ENCODE data around the gene SEPTIN7. TPM values are rescaled to one million over a fixed set of nuclear protein-coding genes. Genes with fewer than 3 reads are reported as not detected.

SEPTIN7 gene
- total RNA-seq, 1 experiment from 2014 or later: 187 TPM

DNA sequence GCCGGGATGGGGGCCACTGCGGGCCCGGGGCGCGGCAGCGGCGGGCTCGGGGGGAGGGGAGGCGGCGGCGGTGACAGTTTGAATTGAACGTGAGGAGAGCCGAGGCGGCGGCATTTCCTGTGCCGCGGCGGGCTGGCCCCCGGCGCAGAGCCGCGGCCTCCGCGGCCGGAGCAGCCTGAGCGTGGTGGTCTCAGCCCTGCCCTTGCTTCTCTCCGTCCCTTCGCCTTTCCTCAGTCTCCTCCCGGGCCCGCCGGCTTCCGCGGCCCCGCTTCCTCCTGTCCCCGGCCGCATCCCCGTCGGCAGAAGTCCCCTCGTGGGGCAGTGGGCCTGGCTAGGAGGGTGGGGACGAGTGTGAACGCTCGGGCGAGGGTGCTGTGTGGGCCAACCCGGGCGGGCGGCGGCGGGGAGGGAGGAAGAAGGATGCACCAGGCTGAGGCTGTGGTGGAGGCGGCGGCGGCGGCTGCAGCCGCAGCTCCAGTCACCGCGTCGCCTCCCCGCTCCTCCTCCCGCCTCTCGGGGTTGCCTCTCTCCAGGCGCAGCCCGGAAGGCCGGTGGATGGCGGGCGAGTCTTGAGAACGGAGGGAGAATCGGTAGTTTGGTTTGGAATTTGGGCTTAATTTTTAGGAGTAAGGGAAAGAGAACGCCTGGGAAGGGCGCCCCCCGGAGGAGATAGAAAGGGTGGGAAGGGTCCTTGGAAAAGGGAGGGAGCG lies 690 bp downstream of the SEPTIN7 start:
- no TSS peak for BruUV-seq (replicated peaks)
- Mint-ChIP-seq H3K36me3 (ENCODE audit: insufficient read depth, unreplicated experiment) (no peaks in the 10 kb centered on the region), H3K27me3 (ENCODE audit: insufficient read depth, unreplicated experiment) (no peaks in the 10 kb centered on the region), H3K4me1 (ENCODE audit: insufficient read depth, unreplicated experiment) (peaks cover 10% of the 10 kb centered on the region), H3K27ac (ENCODE audit: low read depth, unreplicated experiment) (peak overlapping the region; percentile 97), H3K4me3 (ENCODE audit: unreplicated experiment) (peak overlapping the region; percentile 97), H3K9me3 (ENCODE audit: unreplicated experiment) (no peaks in the 10 kb centered on the region)
- POLR2A ChIA-PET: interaction anchor here (0.6 to 5.9 kb wide), 32 partner anchors 10 to 591 kb away, joined by 3 to 113 read pairs (median 4); partner anchors contain the start of gene HERPUD2
- CTCF ChIA-PET: interaction anchor here (0.6 to 3.7 kb wide), 23 partner anchors 9 to 721 kb away, joined by 3 to 27 read pairs (median 4); no protein-coding TSS in a partner anchor
- peak; percentile 67 for DNase-seq (ENCODE audit: unreplicated experiment)
- intact Hi-C loops (cut with micrococcal nuclease): loop anchor here (1.0 to 5.0 kb wide), 4 partner anchors 41 to 109 kb away; no protein-coding TSS in a partner anchor
- peak; percentile 49 for TF ChIP-seq CTCF (IDR thresholded peaks at IDR 0.05; ENCODE audit: unreplicated experiment)

DNA sequence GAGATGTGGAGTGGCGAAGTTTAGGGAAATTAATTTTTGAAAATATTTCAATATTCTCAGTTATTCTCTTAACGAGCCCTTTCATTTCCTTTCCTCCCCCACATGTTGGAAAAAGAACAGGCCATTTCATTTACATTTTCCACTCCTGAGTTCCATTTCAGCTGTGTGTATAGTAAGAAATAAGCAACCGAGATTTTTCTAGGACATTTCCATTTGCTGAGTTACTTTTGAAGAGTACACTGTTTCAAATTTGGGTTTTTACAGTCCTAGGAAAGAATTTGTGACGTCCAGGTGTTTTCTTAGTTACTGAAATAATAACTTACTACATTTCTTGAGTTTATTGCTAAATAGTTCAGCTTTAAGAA lies 1.2 kb downstream of the SEPTIN7 start:
- H3K4me1 Mint-ChIP-seq (ENCODE audit: insufficient read depth, unreplicated experiment): peaks cover 10% of the 10 kb centered on the region

GRCh38 chr7:35802649-35803048 lies 1.8 kb downstream of the SEPTIN7 start:
- Mint-ChIP-seq H3K4me1 (ENCODE audit: insufficient read depth, unreplicated experiment) (peaks cover 10% of the 10 kb centered on the region), H3K9me3 (ENCODE audit: unreplicated experiment) (no peaks in the 10 kb centered on the region)
- POLR2A ChIA-PET: interaction anchor here (0.7 to 5.9 kb wide), 11 partner anchors 11 to 598 kb away, joined by 3 to 113 read pairs (median 4); partner anchors contain the start of gene HERPUD2

More for the DNA sequence above, 1.2 kb downstream of the SEPTIN7 start:
- no peak for DNase-seq (ENCODE audit: unreplicated experiment)
- no TSS peak for BruUV-seq (replicated peaks)
- CTCF ChIA-PET: interaction anchor here (0.5 to 3.7 kb wide), 23 partner anchors 10 to 1685 kb away, joined by 3 to 27 read pairs (median 4); no protein-coding TSS in a partner anchor
- H3K36me3 Mint-ChIP-seq (ENCODE audit: insufficient read depth, unreplicated experiment): no peaks in the 10 kb centered on the region
- no peaks in the 10 kb centered on the region for H3K9me3 Mint-ChIP-seq (ENCODE audit: unreplicated experiment)
- TF ChIP-seq CTCF (IDR thresholded peaks at IDR 0.05; ENCODE audit: unreplicated experiment): no peak
- POLR2A ChIA-PET: interaction anchor here (0.7 to 5.9 kb wide), 13 partner anchors 10 to 590 kb away, joined by 3 to 113 read pairs (median 5); partner anchors contain the start of gene HERPUD2
- intact Hi-C loops (cut with micrococcal nuclease): loop anchor here (1.0 to 5.0 kb wide), 3 partner anchors 40 to 110 kb away; no protein-coding TSS in a partner anchor
- no peaks in the 10 kb centered on the region for H3K27me3 Mint-ChIP-seq (ENCODE audit: insufficient read depth, unreplicated experiment)
- H3K27ac Mint-ChIP-seq (ENCODE audit: low read depth, unreplicated experiment): peak overlapping the region; percentile 97
- H3K4me3 Mint-ChIP-seq (ENCODE audit: unreplicated experiment): peak overlapping the region; percentile 97

More at GRCh38 chr7:35802649-35803048, 1.8 kb downstream of the SEPTIN7 start:
- CTCF ChIA-PET: interaction anchor here (0.5 to 3.7 kb wide), 25 partner anchors 10 to 1684 kb away, joined by 3 to 27 read pairs (median 4); partner anchors contain the start of gene HERPUD2
- no TSS peak for BruUV-seq (replicated peaks)
- Mint-ChIP-seq H3K27me3 (ENCODE audit: insufficient read depth, unreplicated experiment) (no peaks in the 10 kb centered on the region), H3K36me3 (ENCODE audit: insufficient read depth, unreplicated experiment) (no peaks in the 10 kb centered on the region), H3K4me3 (ENCODE audit: unreplicated experiment) (peak overlapping the region; percentile 97), H3K27ac (ENCODE audit: low read depth, unreplicated experiment) (peak overlapping the region; percentile 97)
- no peak for DNase-seq (ENCODE audit: unreplicated experiment)
- intact Hi-C loops (cut with micrococcal nuclease): loop anchor here (1.0 to 5.0 kb wide), 3 partner anchors 40 to 110 kb away; no protein-coding TSS in a partner anchor
- TF ChIP-seq CTCF (IDR thresholded peaks at IDR 0.05; ENCODE audit: unreplicated experiment): no peak

Data from MCF 10A (cell line).